Neural progenitor cell (in vitro differentiated cells): ENCODE measurements around the gene SLC44A1.

Source experiments
- CTCF ChIP-seq: fragments of 200-600 bp; sonication (generic); IDR thresholded peaks from 2 replicates; pipeline ENCODE4 v1.5.1; 2017; ENCODE audit warnings: antibody characterized with exemption, mild to moderate bottlenecking
- EZH2 ChIP-seq: fragments of 200-600 bp; sonication (generic); IDR thresholded peaks from 2 replicates; pipeline ENCODE4 v1.6.1; 2017; ENCODE audit warnings: antibody characterized with exemption, mild to moderate bottlenecking, moderate library complexity
- EZH2phosphoT487 ChIP-seq: fragments of 200-600 bp; sonication (generic); IDR thresholded peaks from 2 replicates; pipeline ENCODE4 v1.6.1; 2017; ENCODE audit warnings: antibody characterized with exemption

GRCh38 chr9:105251733-105252404 lies 7.4 kb downstream of the SLC44A1 start:
- no peak for TF ChIP-seq EZH2phosphoT487
- TF ChIP-seq CTCF = no peak
- TF ChIP-seq EZH2 = no peak
